Activated effector memory CD4-positive, alpha-beta T cell treated with anti-CD3 and anti-CD28 coated beads, Interleukin-2, amount 50 U/mL, for 16 hours (primary cell): ENCODE measurements around the gene STIM2.

Source experiments
- DNase-seq: peaks from one replicate; pipeline ENCODE4 v3.0.0-alpha.2; 2020

Gene STIM2

DNA sequence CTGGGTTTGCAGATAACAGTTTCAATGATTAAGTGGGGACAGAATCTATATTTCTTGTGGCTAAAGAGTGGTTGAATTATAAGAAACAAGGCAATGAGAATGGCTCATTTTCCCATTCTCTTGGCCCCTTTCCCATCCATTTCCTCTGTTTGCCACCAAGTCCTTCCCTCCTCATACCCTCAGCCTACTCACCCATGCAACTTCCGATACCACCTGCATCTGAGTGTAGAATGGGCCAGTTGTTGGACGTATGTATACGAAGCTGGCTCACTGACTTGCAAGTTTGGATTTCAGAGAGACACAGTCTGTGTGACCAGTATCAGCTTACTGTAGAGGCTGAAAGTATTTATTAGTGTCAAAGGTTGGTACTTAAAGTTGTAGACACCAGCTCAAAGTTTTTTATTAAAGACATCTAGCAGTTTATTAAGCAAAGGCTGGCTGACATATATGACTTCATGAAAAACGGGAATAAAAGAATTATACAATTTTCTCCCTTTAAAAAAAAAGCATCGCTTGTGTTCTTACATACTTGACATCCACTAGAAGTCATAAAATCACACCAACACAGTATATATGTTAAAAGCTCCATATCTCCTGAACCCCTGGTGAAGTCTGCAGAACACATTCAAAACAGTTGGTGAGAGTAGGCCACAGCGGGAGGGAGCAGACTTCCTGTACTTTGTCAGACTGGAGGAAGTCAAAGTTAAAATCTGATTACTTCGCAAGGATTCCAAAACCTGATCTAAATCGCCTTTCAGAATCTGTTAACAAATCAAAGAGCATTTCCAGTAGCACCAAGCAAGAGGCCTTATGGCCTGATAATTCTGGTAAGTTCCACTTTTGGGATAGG lies 22.4 kb upstream of the STIM2 start:
- no peak for DNase-seq

DNA sequence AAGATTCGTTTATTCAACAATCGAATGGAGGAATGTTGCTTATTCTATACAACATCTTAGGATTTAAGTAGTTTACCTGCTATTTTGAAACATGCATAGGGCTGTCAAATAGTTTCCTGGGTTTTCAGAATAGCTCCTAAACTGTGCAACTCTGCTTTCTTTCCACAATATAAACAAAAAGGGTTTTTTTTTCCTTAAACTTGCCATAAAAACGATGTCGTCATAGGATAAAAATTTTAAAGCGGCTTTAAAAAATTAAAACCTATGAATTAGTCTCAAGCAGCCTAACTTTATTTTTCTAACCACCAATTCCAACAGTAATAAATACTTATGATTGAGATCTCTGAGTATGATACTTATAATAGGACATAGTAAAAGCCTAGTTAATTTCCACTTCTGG lies 21.6 kb upstream of the STIM2 start:
- DNase-seq = no peak

DNA sequence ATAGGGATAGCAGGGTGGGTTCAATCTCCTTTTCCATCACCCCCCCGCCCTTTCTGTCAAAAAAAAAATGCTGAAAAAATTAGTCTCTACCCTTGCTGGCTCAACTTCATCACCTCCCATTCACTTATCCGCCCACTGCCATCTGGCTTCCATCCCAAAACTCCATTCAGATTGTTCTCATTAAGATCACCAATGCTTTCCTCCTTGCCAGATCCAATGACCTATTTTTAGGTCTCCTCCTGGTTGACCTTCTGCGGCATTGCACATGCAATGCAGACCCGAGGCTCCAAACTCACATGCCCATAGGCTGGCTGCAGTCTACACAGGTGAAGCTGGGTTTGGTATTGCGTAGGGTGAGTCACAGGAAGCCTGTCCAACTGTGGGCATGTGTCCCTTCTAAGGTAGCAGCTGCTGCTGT lies 21.1 kb upstream of the STIM2 start:
- no peak for DNase-seq

DNA sequence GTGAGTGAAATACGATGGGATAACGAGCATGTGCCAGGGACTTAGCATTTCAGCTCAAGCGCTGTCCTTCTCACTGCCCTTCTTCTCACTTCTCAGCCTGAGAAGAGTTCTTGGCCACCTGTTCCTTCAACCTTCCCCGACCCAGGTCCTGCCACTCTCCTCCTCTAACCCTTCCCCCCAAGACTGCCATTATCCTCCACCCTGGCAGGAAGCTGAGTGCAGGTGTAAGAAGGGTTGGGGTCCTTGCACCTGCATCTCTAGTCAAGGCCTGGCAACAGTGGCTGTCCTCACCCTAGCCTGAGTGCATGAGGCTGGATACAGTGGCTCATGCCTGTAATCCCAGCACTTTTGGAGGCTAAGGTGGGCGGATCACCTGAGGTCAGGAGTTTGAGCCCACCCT lies 19.9 kb upstream of the STIM2 start:
- DNase-seq = no peak

DNA sequence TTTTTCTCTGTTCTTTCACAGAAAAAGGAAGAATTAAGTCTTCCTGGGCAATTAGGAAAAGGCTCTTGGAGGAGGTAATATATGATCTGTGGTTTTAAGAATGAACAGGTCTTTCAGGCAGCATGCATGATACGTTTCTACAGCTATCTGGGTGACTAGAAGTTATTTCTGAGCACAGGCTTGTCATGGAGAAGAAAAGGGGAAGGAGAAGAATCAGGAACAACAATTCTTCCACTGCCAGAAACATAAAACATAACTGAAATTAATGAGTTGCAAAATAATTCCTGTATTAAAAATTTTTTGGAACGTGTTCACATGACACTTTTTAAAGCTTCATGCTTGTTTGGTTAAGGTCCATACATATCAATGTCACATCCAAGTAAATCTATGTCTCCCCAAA lies 17.7 kb upstream of the STIM2 start:
- DNase-seq = no peak

DNA sequence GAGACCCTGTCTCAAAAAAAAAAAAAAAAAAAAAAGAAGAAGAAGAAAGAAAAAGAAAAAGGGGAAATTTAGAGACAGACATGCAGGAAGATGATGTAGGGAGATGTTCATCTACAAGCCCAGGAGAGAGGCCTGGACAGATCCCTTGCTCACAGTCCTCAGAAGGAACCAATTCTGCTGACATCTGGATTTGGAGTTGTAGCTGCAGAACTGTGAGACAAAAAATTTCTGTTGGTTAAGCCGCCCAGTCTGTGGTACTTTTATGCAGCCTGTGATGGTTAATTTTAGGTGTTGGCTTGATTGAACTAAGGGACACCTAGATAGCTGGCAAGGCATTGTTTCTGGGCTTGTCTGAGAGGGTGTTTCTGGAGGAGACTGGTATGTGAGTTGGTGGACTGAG lies 10.1 kb upstream of the STIM2 start:
- DNase-seq = no peak

DNA sequence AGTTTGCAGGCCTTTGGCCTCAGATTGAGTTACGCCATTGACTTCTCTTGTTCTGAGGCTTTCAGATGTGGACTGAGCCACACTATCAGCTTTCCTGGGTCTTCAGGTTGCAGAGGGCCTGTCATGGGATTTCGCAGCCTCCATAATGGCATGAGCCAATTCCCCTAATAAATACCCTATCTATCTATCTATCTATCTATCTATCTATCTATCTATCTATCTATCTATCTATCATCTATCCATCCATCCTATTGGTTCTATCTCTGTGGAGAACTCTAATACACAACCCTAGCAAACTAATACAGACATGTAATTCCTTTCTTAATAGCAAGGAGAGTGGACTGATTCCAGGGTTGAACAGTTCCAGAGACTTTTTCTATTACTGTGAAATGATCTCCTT lies 9.5 kb upstream of the STIM2 start:
- no peak for DNase-seq

DNA sequence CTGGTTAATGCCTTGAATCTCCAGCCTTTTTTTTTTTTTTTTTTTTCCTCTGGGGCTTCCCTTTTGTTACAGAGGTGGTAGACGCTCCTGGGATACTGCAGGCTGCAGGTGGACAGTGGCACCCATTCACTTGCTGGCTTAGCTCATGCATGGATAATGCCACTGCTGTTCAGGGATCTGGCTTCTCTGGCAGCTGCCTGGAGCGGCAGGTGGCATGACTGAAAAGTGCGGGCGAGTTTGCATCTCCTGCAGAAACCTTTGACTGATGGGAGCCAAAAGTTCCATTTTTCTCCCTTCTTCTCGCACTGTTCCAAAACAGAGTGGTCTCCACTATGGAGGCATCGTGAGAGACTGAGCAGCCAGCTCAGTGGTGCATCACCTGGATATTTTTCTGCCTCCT lies 5.9 kb upstream of the STIM2 start:
- no peak for DNase-seq

DNA sequence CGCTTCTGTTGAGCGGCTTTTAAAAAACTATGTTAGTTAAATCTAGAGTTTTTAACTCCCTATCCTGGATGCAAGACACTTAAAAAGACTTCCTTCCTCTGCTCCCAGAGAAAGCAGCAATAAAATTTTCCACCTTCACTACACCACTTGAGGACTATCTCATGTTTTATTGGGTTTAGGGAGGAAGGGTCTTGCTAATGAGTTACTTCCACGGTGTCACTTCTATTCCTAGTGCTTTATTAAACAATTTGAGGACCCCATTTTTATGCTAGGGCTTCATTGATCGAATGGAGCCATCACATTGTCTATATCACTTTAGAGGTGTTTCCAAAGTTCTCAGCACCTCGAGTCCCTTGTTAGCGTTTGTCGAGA lies 3.7 kb upstream of the STIM2 start:
- no peak for DNase-seq

DNA sequence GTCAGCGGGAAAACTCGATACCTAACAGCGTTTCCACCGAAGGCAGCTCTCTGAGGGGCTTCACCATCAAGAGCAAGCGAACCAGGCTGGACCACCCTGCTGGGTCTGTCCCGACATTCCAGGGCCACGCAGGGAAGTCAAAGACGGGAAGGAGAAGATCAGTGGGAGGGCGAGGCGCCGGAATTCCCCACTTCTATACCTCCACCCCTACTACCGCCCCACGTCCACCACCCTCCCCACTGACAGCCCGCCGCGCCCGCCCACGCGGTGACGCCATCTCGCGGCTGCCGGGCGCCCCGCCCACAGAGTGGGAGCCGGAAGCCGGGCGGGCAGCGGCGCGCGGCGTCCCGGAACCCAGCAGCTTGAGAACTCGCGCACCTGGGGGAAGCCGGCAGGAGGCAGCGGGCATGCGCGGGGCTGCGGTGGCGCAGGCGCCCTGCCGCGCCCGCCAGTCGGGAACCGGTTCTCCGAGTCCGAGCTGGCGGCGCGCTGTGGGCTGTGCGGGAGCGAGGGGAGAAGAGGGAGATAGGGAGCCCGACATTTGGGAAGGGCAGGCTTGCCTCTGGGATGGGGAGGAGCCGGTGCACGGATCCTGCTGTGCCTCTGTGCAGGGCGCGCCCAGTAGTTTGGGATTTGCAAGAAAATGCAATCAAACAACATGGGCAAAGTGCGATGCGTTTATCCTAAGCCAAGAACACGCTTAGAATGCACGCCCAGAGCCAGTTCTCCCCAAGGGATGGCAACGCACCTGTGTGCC lies 3.2 kb upstream of the STIM2 start:
- DNase-seq = peak; percentile 98

DNA sequence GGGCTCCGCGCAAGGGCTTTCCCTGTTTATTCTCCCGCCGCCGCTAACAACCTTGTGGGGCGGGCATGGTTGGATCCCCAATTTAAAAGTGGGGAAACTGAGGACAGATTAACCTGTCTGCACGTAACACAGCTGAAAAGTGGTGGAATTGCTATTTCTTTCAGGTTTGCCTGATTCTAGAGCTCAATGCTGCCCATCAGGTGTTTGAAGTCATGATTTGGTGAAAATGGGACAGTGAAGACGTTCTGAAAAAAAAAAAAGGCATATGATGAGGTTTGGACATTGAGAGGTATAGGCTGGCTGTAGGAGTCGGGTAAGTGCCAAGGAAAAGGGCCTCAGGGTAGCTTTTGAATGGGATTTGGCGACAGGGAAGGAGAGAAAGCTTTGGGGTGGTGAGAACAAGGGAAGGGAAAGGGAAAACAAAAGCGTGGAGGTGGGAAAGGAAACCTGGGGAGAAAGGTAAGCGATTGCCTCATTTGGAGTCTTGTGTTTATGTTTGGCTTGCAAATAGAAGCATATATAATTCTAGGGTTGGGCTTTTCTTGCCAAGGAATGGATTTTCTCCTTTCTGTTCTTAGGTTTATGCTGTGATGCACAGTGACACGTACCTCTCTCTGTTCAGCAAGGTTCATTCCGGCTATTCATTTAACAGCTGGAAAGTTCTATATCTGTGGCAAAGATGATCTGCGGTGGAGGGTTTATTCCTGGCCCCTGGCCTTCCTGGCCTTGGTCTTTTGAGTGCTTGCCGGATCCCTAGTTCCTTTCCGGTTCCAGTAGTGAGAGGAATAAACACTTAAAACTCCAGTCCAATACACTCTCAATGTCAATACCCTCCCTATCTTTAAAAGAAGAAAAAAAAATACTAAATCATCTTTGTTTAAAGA lies 2.4 kb upstream of the STIM2 start:
- DNase-seq = no peak

DNA sequence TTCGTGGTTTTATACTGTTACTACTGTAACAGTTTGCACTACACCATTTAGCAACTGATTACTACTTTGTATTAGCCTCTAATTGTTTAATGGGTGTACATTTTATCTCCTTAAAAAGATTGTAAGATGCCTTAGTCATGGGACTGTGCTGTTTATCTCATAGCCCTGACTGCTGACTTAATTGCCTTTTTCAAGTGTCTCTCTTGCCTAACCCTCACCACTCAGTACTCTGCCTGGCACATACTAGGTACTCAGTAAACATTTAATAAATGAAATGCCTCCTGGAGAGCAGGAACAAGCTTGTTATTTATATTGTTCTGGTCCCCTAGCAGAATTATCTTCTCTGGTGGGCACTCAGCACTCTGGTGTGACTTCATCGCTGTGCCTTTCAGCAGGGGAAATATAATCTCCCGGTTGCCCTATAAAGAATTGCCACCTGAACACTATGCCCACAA lies 1.7 kb upstream of the STIM2 start:
- DNase-seq = no peak

DNA sequence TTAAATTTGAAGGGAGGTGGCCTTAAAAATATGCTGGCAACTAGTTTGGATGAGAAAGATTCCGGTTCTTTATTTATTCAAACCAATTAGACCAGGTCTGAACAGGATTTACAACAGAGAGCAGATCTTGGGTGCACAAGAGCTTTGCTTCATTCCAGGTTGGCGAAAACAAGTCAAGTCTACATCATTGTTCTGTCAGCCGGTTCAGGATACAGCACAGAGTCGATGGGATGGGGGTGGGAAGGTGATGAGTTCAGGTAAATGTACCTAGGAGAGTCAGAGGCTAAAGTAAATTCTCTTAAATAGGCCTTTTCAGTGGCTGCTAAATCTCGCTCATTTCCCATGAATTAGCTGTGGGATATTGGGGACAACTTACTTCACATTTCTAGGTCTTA lies 882 bp upstream of the STIM2 start:
- no peak for DNase-seq

DNA sequence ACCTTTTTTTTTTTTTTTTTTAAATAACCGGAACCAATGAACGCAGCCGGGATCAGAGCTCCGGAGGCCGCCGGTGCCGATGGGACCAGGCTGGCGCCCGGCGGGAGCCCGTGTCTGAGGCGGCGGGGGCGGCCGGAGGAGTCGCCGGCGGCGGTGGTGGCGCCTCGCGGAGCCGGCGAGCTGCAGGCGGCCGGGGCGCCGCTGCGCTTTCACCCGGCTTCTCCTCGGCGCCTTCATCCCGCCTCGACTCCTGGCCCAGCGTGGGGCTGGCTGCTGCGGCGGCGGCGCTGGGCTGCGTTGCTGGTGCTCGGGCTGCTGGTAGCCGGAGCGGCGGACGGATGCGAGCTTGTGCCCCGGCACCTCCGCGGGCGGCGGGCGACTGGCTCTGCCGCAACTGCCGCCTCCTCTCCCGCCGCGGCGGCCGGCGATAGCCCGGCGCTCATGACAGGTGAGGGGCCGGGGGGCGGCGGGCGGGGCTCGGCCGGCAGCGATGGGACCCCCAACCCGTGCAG lies 337 bp downstream of the STIM2 start:
- DNase-seq = peak; percentile 82

DNA sequence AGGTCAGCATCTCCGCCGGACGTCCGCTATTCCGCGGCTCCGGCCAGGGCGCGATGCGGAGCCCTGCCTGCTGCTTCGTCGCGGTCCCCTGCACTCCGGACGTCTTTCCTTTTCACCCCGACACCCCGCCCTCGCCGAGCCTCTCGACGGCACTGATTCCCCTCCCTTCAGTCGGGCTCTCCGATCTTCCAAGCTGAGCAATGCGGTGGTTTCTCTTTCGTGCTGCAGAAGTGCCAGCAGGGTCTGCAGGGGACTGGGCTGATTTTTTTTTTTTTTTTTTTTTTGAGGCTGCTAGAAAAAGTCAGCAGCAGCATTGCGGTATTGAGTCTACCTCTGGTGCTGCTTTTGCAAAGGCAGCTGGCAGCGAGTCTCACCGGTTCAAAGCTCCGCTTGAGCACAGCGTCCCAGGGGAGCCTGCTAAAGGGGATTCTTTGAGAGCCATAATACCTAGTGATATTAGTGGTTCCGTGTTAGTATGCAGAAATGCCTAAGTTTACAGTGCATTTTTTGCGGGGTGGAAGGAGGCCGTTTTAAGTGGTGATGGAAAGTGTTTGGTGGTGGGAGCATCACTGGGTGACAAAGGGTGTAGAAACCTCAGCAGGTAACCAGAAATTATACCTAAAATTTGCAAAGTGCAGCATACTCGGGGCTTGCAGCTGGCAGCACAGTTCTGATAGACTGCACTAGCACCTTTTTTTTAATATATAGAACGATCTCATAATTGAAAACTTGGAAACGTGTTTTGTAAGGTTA lies 969 bp downstream of the STIM2 start:
- DNase-seq = peak; percentile 91

DNA sequence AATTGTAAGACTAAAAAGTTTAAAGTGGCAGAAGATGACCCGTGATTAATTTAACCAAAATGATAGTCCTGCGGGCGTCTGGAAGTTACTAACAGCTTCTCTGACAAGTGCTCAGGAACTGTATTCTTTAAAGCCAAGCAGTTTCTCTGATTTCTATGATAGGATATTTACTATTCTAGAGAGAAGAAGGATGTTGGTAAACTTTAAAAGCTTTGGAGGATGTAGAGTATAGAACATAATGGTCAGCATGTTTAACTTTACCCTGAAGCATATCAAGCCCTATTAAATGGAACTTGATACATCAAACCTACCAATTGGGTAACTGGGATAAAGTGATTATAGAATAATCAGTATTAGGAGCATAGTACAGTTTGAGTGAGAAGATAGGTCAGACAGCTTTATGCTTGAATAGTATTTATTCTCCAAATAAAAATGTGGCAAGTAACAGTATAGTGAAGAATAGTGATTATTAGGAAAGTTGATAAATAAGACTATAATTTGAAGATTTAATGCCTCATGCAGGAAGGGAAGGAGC lies 1.8 kb downstream of the STIM2 start:
- no peak for DNase-seq

DNA sequence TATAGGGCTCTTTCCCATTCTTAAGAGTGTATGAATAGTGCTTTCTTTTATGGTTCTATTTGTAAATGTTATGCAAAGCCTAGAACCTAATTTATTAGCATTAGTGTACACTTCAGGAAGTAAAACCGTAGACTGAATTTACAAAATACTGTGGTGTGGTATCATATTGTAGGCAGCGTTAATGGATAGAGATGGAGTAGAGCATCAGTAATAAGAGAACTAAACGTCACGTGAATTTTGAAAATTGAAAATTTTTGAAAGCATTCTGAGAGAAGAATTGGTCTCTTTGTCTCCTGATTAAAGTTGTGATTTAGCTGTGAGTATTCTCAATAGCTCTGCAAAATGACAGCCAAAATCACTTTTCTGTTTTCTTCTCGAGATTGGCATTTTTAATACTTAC lies 2.9 kb downstream of the STIM2 start:
- no peak for DNase-seq

DNA sequence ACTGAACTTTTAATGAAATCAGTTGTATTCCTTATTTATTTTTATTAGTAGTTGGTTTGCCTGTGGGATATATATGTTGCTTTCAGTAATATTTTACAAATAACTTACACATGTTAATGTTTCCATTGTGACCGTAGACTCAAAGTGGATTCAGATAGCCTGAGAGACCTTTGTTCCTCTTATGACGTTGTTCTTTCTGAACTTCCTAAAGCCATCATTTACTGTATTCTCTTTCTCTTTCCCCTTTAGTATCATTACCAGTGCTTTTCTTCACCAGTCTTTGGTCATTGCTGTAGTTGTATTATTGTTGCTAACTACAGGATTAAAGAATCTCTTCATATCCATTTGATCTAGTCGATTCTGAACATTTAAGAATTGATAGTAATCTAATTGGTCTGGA lies 4.3 kb downstream of the STIM2 start:
- DNase-seq = no peak

DNA sequence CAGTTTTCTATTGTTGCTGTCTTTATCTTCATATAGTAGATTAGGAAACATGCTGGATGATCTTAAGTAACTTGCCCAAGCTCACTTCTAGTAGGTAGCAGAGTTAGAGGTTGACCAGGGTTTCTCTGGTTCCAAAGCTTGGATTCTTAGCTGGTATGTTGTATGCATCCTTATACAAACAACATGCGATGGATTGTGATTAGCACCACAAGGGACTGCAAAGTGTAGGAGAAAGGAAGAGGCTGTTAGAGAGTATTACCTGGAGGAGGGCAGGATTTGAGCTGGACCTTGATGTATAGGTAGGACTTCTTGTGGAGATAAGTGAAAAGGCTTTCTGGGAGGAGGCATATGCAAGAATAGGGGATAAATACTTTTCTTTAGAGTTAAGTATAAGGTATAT lies 5.6 kb downstream of the STIM2 start:
- DNase-seq = no peak

DNA sequence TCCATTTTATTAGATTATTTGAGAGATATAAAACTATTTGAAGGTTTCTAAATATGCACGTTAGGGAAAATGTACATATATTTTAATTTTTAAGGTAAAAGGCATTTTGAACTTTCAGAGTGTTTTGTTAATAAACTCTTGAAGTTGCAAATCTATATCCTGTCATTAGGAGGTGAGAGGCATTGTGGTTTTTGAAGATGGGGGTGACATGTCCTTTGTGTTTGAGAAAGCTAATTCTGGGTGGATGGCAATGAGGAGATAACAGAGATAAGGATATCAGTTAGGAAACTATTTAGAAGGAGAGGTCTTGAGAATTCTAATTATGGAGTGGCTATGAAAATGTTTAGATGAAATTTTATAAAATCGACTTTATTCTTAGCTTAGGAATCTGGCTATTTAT lies 6.1 kb downstream of the STIM2 start:
- no peak for DNase-seq

DNA sequence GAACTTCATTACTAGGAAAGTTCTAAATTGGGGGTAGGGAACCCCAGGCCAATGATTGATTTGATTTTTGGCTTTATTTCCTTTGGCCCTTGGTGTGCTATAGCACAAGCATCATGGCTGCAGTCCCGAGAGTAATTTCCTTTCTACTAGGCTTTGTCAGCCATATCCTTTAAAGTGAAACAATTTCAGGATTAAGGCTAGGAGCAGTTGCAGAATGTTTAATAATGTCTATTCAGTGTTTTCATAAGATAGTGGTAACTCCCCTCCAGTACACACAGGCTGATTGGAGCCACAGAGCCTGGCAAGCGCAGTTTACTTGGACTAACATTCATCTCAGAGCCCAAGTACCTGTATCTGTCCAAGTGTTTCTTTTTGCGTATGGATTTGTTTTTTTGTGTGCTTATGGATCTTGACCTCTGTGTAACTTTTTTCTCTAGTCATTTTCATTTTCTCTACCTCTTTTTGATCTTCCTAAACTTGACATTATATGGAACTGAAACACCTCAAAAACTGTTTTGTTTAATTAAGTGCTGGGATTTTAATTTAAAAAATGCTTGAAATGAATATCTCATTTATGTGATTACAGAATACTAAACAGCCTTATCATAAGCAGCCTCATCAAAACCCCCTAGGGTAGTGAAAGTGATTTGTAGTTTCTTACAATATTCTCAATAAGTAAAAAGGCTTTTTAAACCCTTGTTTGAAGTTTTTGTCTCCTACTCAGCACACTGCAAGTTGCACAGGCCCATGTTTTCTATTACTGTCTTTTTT lies 7.5 kb downstream of the STIM2 start:
- no peak for DNase-seq
